Loucy (cell line): ENCODE results near the gene ROMO1.

Experiments used
- CTCF ChIP-seq: fragments of 200-600 bp; sonication (generic); conservative IDR thresholded peaks from 2 replicates; pipeline ENCODE4 v1.5.1; 2014; ENCODE audit warnings: mild to moderate bottlenecking, antibody characterized with exemption, low read length
- EZH2phosphoT487 ChIP-seq: fragments of 200-600 bp; IDR thresholded peaks from 2 replicates; pipeline ENCODE4 v1.6.1; 2018; ENCODE audit warnings: antibody characterized with exemption, mild to moderate bottlenecking, moderate library complexity, borderline replicate concordance

GRCh38 chr20:35726842-35727711, 27.9 kb downstream of the ROMO1 start:
- TF ChIP-seq CTCF (no peak), EZH2phosphoT487 (no peak)
